Activated naive CD8-positive, alpha-beta T cell treated with anti-CD3 and anti-CD28 coated beads, Interleukin-2, amount 50 U/mL, for 16 hours (primary cell): ENCODE data around the gene PCDH19.
"Not testable (repeated sequence)": the region's sequence is repeated elsewhere in the genome, so short reads cannot be mapped to it uniquely, and the experiment has no call there.

Source experiments
- DNase-seq: peaks from one replicate; pipeline ENCODE4 v3.0.0-alpha.2; 2020; ENCODE audit warnings: low read depth, low spot score

PCDH19 gene, protein sequence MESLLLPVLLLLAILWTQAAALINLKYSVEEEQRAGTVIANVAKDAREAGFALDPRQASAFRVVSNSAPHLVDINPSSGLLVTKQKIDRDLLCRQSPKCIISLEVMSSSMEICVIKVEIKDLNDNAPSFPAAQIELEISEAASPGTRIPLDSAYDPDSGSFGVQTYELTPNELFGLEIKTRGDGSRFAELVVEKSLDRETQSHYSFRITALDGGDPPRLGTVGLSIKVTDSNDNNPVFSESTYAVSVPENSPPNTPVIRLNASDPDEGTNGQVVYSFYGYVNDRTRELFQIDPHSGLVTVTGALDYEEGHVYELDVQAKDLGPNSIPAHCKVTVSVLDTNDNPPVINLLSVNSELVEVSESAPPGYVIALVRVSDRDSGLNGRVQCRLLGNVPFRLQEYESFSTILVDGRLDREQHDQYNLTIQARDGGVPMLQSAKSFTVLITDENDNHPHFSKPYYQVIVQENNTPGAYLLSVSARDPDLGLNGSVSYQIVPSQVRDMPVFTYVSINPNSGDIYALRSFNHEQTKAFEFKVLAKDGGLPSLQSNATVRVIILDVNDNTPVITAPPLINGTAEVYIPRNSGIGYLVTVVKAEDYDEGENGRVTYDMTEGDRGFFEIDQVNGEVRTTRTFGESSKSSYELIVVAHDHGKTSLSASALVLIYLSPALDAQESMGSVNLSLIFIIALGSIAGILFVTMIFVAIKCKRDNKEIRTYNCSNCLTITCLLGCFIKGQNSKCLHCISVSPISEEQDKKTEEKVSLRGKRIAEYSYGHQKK (N-terminal part only)

DNA sequence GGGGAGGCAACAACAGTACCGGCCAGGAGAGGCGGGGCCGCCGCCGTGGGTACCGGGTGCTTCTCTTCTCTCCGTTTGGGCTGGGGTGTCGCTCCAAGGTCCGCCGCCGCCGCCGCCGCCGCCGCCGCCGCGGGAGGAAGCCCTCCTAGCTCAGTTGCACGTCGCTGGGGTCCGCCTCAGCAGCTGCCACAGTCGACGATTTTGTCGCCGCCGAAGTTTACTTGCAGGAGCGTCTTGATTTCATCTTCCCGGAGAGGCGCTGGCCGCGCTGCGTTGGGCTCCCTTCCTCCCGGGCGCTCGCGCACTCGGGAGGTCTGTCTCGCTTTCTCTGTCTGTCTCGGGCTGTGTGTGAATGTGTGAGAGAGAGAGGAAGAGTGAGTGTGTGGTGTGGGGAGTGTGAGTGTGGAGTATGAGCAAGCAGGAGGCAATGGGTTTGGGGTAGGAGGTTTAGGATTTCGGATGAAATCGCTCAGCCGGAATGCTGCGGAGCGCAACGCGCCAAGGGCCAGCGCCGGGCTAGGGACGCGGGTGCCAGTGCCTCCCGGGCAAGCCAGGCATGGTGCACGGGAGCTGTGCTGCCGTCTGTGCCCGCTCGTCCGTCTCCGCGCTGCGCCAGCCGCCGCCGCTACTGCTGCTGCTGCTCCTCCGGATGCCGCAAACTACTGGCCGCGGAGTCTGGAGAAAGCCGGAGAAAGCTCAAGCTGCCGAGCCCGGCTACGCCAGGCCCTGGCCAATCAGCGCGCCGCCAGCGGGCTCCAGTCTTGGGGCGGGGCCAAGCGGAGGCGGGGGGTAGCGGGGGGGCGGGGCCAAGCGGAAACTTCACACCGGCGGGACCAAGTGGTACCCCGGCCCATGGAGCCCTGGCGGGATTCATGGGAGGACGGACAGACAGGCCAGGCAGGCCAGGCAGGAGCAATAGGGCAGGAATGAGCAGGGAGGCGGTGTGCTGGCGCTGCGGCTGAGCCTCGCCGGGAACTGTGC, at the start of gene PCDH19:
PCDH19 (minus strand) TSS at position 664 of the 981 bp plus-strand sequence. CDS start 1,676 bp downstream, outside the sequence.
- DNase-seq = no peak

DNA sequence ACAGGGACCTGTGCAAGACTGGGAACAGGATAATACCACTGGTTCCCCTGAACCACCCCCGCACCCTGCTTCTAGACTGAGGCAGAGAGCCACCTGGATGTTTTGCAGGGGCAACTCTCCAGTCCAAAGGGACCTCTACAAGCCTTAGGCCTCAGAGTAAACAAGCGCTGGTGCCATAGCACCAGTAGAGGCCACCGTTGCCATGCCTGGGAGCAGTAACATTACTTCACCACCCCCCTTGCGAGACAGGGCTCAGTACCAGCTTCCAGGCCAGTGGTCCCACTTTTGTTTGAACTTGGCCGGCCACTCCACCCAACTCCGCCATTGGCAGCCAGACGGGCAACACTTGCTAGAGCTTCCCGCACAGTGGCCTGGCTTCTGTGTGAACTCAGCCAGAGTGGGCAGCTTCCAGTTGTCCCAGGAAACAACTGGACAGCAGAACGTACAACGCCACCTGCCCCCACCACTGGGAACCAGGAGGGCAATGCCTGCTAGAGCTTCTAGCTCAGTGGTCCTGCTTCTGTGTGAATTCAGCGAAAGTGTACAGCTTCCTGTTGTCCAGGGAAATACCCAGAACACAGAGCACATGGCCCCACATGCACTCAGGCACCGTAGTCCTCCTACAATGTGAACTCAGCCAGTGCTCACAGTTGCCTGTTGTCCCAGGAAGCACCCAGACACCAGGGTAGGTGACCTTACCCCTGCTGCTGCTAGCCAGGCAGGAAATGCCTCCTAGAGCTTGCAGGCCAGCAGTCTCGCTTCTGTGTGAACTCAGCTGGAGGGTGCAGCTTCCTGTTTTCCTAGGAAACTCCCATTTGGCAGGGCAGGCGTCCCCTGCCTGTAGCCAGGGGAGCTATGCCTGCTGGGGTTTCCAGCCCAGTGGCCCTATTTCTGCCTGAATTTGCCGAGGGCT, 39.9 kb upstream of the PCDH19 start:
- DNase-seq = no peak

DNA sequence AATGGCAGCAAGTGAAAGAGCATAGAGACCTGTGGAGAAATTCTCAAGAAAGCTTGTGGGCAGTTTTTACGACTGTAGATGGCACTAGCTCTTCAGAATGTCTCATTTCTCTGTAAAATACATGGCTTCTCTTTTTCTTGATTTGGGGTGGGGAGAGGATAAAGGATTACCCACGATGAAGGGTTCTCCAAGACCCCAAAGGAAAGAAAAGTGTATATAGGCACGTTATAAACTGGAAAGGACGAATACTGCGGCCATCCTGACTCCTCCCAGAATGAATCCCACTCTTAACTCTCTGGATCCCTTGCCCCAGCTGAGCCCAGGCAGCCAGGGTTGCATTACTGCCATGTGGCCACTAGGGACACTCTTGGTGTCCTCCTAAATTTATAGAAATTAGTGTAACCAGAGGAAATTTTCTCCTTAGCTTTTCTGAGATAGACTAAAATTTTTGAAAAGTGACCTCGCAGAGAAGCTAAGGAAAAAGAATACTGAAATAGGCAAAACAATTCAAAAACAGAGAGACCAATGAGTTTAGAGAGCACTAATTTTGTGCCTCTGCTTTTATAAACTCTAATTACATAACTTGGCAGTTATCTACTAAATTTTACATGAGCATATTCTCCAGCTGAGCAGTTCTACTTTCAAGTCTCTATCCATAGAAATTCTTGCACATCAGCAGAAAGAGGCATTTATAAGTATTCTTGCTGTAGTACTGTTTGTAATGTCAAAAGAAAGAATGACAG, 37.8 kb upstream of the PCDH19 start:
- no peak for DNase-seq

DNA sequence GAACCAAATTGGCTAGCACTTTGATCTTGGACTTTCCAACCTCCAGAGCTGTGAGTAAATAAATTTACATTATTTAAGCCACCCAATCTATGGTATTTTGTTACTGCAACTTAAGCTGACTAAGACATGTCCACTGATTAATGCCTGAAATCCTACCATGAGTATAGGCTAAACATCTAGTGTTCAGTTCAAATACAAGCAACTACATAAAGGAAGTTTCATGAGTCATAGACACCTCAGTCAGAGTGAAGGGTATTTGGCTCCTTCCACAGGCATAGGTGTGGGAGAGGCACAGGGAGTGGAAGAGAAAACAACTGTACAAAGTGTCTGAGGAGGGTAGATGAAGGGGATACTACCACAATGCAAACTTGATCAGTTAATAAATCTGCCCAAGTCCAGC, 35.5 kb upstream of the PCDH19 start:
- no peak for DNase-seq

DNA sequence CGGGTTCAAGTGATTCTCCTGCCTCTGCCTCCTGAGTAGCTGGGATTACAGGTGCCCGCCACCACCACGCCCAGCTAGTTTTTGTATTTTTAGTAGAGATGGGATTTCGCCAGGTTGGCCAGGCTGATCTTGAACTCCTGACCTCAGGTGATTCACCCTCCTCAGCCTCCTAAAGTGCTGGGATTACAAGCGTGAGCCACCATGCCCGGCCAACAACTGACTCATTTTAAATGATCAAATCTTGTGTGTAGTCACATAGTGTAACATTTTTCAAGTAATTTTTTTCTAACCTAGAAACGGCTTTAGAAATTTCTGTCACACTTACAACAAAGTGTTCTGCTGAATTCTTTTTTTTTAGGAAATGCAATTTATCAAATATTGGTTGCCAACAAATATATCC, 31.2 kb upstream of the PCDH19 start:
- not testable (repeated sequence) for DNase-seq

DNA sequence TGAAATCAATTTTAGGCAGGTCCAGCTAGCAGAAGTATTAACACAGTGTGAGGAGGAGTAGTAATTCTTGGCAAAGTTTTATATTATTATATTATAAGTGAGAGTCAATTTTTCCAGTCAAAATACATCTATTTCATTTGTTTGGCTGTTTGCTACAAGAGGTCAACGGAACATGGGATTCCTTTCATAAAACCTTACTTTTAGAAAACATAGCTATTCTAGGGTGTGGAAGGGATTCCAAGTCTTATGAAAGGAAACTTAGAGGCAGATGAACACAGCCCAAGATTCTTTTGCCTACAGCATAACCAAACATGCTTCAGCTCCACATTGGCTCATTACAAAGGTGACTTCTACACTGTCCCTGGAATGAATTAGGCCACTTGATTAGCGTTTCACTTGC, 29.9 kb upstream of the PCDH19 start:
- no peak for DNase-seq

DNA sequence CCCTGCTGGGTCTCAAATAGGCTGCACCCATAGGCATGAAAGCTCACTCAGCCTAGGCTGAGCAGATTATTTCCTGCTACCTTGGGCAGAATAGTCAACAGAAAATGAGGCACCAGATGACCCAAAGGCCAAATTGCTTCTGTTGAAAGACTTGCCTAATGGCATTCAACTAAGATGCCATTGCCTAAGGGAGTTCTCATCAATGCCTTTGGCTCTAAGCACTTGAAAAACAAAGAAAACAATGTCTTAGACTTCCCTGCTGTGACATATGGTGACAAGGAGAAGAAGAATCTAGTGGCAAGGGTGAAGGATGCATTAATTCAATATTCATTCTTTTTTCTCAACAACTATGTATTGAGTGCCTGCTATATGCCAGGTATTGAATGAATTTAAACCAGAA, 25.7 kb upstream of the PCDH19 start:
- DNase-seq = no peak

DNA sequence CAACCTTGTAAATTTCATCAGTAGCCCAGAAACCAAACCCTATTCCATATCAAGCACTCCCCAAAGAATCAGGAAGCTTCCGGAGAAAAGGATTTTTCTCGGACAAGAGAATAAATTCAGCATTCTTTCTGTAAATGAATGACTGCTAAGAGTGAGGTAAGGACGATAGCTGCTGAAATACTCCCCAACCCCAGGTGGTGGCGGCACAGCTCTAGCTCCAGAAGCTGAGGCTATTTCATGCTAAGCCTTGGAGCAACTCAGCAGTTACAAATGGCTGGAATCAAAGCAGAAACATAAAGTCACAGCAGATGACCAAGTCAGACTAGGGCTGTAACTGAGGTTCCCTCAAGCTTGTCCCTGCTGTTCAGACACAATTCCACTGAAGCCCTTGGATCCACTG, 13.9 kb upstream of the PCDH19 start:
- no peak for DNase-seq

DNA sequence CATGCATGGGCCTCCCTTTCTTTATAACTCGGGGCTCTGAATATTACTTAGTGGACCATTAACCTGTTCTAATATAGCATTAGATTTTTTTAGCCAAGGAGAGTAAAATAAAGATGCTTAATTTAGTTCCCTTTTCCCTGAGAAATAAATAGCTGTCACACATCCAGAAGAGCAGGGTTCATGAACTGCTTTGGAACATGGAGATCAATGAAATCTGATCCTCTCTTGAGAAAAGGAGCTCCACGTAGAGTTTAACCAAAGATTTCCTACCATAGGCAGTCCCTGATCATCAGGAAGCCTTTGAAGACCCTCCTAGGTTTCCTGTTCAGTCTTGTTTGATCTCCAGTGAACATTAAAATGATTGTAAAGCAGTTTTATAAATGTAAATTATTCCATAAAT, 8.5 kb upstream of the PCDH19 start:
- no peak for DNase-seq

DNA sequence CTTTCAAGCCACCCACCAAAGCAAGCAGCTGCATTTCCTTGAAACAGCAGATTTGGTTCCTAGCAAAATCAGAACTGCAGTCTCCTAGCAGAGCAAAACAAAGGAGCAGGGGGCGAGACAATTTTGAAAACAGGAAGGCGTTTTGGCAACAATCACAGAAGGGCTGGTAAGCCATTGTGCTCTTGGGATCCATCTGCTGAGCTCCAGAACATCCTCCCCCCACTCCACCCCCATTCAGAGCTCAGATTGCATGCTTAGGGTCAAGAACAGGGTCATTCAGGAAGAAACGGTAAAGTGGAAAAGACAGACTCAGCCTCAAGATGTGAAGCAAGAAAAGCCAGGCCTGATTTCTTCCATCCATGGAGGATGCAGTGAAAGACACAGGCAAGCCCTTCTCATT, 7.6 kb upstream of the PCDH19 start:
- DNase-seq = no peak

DNA sequence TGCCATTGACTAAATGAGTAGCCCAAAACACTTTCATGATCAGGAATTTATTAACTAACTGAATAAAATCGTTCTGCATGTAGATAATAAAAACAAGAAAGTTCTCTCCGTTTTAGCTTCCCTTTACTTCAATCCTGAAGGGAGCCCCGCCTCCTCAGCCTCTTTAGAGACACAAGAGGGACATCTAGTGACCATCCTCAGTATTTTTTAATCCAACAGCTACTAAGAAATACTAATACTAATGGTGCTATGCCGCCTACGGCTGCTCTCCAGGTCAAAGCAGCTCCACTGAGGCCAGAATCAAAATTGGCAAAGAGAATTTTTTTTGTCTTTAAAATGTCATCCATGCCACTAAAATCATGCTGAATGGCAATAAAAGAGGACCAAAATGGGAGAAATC, 3.2 kb upstream of the PCDH19 start:
- DNase-seq = no peak

DNA sequence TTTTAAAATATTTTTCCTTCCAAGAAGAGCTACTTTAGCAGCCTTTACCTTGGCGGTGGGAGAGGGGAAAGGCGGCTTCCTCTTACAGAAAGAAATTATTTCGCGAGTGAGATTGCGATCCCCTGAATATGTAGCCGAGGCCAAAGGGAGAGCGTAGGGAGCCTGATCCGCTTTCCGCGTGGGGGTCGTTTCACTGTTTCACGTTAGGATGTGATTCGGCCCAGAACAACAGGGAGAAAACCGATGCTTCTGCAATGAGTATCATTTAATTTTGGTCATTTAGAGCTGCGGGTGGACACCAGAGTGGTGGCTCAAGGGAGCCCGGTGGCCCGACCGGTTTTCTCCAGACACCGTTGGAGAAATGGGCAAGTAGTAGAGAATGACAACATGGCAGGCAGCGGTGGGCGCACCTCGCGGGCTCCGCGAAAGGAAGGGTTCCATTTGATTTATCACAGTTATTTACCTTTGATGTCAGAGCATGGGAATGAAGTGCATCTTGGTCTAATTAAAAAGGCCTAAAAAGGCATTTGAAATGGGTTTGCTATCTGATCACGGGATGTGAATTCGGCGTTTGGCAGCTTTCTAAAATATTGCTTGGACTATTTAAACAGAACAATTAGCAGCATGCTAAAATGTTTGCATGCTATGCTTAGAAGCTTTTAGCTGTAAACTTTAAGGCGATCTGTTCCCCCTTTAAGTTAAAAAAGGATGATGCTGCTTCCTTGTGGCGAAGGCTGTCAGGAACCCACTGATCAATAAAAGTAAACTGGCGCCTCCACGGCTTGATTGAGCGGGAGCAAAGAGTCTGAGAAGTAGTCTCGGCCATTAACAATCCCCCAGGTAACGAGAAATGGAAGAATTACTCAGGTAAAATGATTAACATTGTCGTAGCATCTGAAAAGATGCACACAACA, 2.0 kb upstream of the PCDH19 start:
- no peak for DNase-seq

DNA sequence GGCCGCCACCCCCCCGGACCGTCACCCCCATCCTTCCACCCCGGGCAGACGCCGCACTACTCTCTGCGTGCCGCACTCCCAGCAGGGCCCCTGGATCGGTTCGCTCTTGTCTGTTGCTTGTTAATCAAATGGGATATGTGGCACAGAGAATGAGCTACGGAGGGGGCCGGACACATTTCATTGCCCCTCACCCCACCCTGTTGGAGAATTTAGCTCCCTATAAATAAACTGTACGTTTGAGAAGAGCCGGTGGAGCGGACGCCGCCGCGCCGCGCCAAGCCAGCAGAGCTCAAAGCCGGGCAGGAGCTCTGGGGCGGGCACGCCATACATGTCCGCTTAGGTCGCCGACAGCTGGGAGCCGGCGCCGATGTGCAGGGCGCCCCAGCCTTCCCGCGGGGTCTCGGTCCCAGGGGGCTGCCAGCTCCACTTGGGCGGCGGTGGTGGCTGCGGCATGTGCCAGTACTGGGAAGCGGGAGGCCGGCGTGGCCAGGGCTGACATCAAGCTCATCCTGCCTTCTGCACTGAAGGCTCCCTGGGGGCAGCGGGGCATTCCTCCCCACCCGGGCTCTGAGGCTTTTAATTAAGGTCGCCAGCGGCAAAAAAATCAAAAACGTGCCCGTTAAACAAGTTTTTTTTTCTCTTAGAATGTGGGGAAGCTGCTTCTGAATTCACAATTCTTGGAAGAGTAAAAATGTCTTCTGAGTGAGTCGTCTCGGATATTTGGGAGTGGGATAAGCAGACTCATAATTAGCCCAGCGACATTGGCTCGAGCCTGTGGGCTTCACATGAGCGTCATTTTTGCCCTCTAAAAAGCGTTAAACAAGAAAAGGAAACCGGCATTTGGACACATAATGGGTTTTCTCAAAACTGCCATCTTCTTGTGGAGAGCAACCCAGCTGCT, 1.1 kb upstream of the PCDH19 start:
- DNase-seq = no peak

DNA sequence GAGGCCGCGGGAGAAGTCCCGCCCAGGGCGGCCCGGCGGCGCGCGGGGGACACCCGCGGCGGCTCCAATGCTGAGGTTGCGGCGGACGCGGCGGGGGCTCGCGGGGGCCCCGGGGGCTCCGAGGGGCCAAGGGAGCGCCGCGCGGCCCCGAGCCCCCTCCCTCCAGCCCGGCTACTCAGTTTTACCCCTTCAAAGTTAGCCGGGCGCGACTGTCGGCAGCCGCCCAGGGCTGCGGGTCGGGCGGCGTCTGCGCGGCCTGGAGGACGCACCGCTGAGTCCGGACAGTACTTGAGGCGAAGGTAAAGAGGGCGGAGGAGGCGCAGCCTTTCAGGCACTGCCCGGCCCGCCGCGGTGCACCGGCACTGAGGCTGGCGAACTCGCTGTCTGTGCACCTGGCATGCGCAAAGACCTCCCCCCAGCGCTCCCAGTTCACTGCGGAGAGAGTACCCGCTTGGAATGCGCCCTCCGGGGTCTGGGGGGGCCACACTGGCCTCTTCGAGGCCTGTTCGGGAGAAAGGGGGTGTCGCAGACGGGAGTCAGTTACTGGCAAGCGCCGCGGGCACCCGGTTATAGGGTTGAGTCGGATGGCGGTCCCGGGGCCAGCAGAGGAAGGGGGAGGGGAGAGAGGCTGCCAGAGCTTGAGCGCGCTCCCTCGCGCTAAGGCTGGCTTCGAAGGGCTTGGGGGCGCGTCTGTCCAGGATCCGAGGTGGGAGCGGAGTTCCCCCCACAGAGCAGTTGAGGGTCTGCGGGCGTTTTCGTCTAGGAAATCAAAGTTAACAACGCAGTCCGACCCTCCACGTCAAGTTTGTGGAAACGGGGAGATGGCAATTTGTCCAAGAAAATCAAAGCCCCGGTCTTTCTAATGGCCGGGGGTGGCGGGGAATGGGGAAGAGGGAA, 1.1 kb downstream of the PCDH19 start:
- no peak for DNase-seq

DNA sequence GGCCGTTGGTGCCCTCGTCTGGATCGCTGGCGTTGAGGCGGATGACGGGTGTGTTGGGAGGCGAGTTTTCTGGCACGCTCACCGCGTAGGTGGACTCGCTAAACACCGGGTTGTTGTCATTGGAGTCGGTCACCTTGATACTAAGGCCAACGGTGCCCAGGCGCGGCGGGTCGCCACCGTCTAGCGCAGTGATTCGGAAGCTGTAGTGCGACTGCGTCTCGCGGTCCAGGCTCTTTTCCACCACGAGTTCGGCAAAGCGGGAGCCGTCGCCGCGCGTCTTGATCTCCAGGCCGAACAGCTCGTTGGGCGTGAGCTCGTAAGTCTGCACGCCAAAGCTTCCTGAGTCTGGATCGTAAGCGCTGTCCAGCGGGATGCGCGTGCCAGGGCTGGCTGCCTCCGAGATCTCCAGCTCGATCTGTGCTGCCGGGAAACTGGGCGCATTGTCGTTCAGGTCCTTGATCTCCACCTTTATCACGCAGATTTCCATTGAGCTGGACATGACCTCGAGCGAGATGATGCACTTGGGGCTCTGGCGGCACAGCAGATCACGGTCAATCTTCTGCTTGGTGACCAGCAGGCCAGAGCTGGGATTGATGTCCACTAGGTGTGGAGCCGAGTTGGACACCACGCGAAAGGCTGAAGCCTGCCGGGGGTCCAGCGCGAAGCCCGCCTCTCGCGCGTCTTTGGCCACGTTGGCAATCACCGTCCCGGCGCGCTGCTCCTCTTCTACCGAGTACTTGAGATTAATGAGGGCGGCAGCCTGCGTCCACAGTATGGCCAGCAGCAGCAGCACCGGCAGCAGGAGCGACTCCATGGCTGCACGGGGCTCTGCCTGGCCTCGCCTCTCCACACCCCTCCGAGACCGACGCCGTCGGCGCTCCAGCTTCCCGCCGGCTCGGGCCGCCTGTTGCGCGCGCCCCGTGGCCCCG, 2.0 kb downstream of the PCDH19 start:
- DNase-seq = no peak
